Right cardiac atrium (tissue), 5 donors: ENCODE results near the gene PHTF2. TPM values are rescaled to one million over a fixed set of nuclear protein-coding genes. Genes with fewer than 3 reads are reported as not detected.

Source experiments
- ATAC-seq, 2 donors: fragments of 200-7000 bp; cut with Tn5 transposase; one replicate each; pipeline versions ENCODE4 v1.8.0 to v1.9.1; 2020; ENCODE audit warnings: moderate library complexity in 2 of 2, mild to moderate bottlenecking in 1 of 2
- DNase-seq, 3 donors: peaks; one replicate each; pipeline ENCODE4 v3.0.0-alpha.2; 2020
- H3K27ac ChIP-seq: one replicate; pipeline ENCODE4 v1.5.1; 2013; ENCODE audit warnings: mild to moderate bottlenecking, low read length, control low read depth, moderate library complexity
- H3K27me3 ChIP-seq: one replicate; pipeline ENCODE4 v1.6.1; 2013; ENCODE audit not compliant: control insufficient read depth, insufficient read depth
- H3K4me1 ChIP-seq: one replicate; pipeline ENCODE4 v1.6.1; 2013; ENCODE audit warnings: low read length; ENCODE audit not compliant: control insufficient read depth, insufficient read depth
- H3K4me3 ChIP-seq: one replicate; pipeline ENCODE4 v1.5.1; 2013; ENCODE audit warnings: low read length, control low read depth
- H3K9me3 ChIP-seq: one replicate; pipeline ENCODE4 v1.6.1; 2013; ENCODE audit warnings: low read length; ENCODE audit not compliant: control insufficient read depth
- WGBS: extraction: QIAGEN DNeasy Blood & Tissue Kit; methylation state at CpG from one replicate; pipeline ENCODE4 v1.1.7; 2013; 5-methylcytosine and 5-hydroxymethylcytosine counted together
- intact Hi-C, 4 donors: fragments of 100-400 bp; cut with DNase I; formaldehyde crosslinking; loops; one replicate each; pipeline versions ENCODE4 v1.11.0 to v1.14.0; 2022 to 2023
- polyA plus RNA-seq: library from polyadenylated mRNA; stranded (reverse); fragments of 200-250 nt; gene quantifications from one replicate; pipeline ENCODE4 v1.2.3, GENCODE V29; 2013
- total RNA-seq, 4 donors: library from RNA; stranded (reverse); fragmentation: NEBNext Ultra II Directional; extraction: Animal tissue kit (Norgen Biotek cat#: 25700); gene quantifications; one replicate each; pipeline ENCODE4 v1.2.1, GENCODE V29; 2021
- donor health status: healthy with polysubstance abuse.
- donor health status: DM: no; HTN: yes; CAD: no.
- donor health status: DM: no; HTN: no; CAD: no.
- donor health status: DM: no; HTN: yes; CAD: no; lungs with severe emphysema.
- donor health status: DM: yes; HTN: yes; CAD: no.

Gene PHTF2
- total and polyA plus RNA-seq, 5 donors = 8.4 to 20.3 (median 18.1) TPM

DNA sequence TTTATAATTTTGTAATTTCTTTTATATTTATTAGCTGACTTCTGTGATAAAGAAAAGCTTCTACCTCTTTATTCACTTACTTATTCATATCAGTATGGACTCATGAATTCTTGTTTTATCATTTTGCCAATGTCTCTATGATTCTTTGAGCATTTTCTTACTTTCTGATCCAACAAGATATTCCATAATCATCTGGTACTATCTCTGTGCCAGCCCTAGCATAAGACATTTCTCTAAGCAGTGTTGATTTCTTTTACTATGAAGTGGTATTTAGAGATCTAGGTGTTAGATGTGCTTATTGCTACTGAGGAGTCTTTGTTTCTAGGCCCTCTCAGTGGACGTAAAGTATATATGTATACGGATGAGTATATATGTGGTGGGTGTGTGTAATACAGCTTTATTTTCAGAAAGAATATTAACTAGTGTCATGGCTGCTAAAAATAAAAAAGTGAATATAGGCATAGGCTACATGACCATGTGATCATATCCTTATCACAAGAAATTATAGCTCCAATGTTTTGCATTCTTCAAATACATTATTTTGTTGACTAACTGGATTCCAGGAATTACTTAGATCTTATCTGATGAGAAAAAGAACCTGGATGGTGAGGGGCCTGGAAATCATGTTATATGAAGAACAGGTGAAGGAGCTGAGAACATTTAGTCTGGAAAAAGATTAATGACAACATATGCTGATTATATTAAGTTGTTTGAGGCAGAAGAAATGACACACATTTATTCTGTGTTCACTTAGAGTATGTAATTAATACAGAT is 13.1 kb downstream of the PHTF2 start:
- intact Hi-C loops = no loop called here
- WGBS = 93% methylated on average over 2 of the region's 2 CpGs
- no peak for ATAC-seq

DNA sequence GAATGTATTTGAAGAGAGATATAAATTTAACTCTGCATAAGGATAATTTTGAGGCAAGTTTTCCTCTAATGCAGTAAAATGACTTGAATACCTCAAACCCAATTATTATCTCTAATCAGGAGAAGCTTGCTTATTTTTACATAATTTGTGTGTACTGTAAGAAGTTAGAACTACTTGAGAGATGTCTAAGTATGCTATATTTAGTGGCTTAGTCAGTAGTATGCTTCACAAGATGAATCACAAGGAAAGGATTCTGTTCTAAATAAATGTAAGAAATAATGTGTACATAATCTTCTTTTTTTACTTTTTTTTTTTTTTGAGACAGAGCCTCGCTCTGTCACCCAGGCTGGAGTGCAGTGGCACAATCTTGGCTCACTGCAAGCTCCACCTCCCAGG is 13.7 kb downstream of the PHTF2 start:
- Histone ChIP-seq H3K27ac (no peak overlapping the region), H3K4me1 (no peaks in the 10 kb centered on the region), H3K4me3 (no peak overlapping the region), H3K9me3 (no peaks in the 10 kb centered on the region), H3K27me3 (no peaks in the 10 kb centered on the region)
- WGBS = 100% methylated on average over 1 of the region's 1 CpG
- no peak for ATAC-seq
- DNase-seq = no peak
- intact Hi-C loops = no loop called here

More for the DNA sequence above, 13.1 kb downstream of the PHTF2 start:
- Histone ChIP-seq H3K27ac (no peak overlapping the region), H3K9me3 (no peaks in the 10 kb centered on the region), H3K27me3 (no peaks in the 10 kb centered on the region), H3K4me3 (no peak overlapping the region), H3K4me1 (no peaks in the 10 kb centered on the region)
- DNase-seq = no peak

DNA sequence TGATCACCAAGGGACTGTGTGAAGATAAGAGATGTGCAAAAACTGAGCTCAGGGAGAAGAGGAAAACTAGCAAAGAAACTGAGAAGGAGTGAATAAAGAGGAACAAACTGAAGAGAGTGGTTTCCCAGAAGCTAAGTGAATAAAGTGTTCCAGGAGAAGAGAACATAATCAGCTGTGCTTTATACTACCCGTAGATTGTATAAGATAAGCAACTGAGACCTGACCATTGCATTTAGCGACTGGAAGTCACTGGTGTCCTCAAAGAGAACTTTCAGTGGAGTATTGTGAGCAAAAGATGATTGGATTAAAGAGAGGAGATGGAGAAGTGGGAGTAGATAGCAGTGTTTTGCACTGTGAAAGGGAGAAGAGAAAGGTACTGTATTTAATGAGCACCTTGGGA is 14.6 kb downstream of the PHTF2 start:
- Histone ChIP-seq H3K4me3 (no peak overlapping the region), H3K9me3 (no peaks in the 10 kb centered on the region), H3K4me1 (no peaks in the 10 kb centered on the region), H3K27me3 (no peaks in the 10 kb centered on the region), H3K27ac (no peak overlapping the region)
- ATAC-seq (no peak), DNase-seq (no peak)
- WGBS = 89% methylated on average over 2 of the region's 2 CpGs
- intact Hi-C loops = no loop called here

DNA sequence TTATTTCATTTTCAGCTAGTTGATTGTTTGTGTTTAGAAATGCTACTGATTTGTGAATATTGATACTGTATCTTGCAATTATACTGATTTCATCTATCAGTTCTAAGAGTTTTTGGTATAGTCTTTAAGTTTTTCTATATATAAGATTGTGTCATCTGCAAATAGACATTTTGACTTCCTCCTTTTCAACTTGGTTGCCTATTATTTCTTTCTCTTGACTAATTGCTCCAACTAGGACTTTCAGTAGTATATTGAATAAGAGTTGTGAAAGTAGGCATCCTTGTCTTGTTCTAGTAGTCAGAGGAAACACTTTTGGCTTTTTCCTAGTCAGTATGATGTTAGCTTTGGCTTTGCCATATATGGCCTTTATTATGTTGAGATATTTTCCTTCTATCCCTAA is 20.4 kb downstream of the PHTF2 start:
- Histone ChIP-seq H3K9me3 (peaks cover 3% of the 10 kb centered on the region), H3K27ac (no peak overlapping the region), H3K27me3 (no peaks in the 10 kb centered on the region), H3K4me3 (no peak overlapping the region), H3K4me1 (no peaks in the 10 kb centered on the region)
- DNase-seq (no peak), ATAC-seq (no peak)
- intact Hi-C loops = no loop called here

DNA sequence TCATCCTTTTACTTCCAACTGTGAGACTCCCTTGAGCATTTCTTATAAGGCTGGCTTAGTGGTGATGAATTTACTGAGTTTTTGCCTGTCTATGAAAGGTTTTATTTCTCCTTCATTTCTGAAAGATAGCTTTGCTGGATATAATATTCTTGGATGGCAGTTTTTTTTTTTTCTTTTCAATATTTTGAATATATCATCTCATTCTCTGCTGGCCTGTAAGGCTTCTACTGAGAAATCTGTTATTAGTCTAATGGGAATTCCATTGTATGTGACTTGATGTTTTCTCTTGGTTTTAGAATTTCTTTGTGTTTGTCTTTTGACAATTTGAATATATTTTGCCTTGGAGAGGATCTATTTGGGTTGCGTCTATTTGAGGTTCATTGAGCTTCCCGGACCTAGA is 22.4 kb downstream of the PHTF2 start:
- ATAC-seq (no peak), DNase-seq (no peak)
- Histone ChIP-seq H3K4me3 (no peak overlapping the region), H3K9me3 (peaks cover 3% of the 10 kb centered on the region), H3K27ac (no peak overlapping the region), H3K27me3 (no peaks in the 10 kb centered on the region), H3K4me1 (no peaks in the 10 kb centered on the region)
- intact Hi-C loops = no loop called here
- 98% methylated on average over 2 of the region's 2 CpGs for WGBS

DNA sequence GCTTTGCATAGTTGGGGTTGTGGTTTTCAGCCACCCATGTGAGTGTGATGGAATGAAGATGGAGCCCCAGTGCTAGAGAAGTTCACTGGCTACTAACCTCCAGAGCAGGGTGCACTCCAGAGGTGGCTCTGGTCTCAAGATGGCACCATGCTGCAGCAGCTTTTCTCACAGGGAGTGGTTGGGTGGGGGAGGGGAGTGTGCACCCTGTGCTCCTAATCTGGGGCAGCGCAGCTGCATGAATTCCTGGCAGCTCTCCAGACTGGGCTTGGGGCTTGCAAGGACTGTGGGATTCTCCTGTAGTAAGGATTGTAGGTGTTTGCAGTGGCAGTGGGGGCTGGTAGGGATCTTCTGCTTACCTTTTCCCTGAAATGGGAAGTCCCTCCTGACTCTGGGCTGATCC is 23.7 kb downstream of the PHTF2 start:
- DNase-seq = peak in 1 of 3 donors; percentile 30
- Histone ChIP-seq H3K27ac (no peak overlapping the region), H3K4me3 (no peak overlapping the region), H3K9me3 (peaks cover 3% of the 10 kb centered on the region), H3K27me3 (no peaks in the 10 kb centered on the region), H3K4me1 (no peaks in the 10 kb centered on the region)
- intact Hi-C loops = no loop called here
- 39% methylated on average over 1 of the region's 1 CpG for WGBS
- ATAC-seq = no peak

GRCh38 chr7:77823787-77824186 is 25.2 kb downstream of the PHTF2 start:
- no peak overlapping the region for H3K4me3 ChIP-seq

GRCh38 chr7:77824636-77825035 is 26.1 kb downstream of the PHTF2 start:
- peaks cover 3% of the 10 kb centered on the region for H3K9me3 ChIP-seq
- no peak overlapping the region for H3K27ac ChIP-seq
- 94% methylated on average over 5 of the region's 5 CpGs for WGBS

More at GRCh38 chr7:77823787-77824186, 25.2 kb downstream of the PHTF2 start:
- no peak for DNase-seq
- Histone ChIP-seq H3K27me3 (no peaks in the 10 kb centered on the region), H3K4me1 (no peaks in the 10 kb centered on the region), H3K9me3 (peaks cover 3% of the 10 kb centered on the region), H3K27ac (no peak overlapping the region)
- WGBS = 61% methylated on average over 2 of the region's 2 CpGs
- intact Hi-C loops = no loop called here
- ATAC-seq = no peak

DNA sequence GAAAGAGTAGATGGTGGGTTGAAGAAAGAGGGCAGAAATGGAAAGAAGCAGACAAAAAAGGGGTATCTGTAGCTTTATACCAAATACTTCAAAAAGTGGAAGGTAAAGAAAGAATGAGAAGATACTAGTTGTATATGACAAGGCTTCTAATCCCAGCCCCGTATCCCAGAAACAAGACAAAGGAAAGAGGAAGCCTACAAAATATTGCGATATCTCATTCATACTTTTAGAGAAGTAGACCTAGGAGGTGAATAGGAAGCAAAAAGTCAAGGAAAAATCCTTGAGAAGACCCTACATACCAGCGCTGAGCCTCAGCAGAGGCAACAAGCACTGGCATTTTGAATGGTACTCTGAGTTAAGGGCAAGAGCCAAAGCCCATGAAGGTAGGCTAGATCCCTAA is 26.6 kb downstream of the PHTF2 start:
- ATAC-seq (no peak), DNase-seq (no peak)
- Histone ChIP-seq H3K9me3 (peaks cover 3% of the 10 kb centered on the region), H3K4me1 (no peaks in the 10 kb centered on the region), H3K4me3 (no peak overlapping the region), H3K27me3 (no peaks in the 10 kb centered on the region), H3K27ac (no peak overlapping the region)
- intact Hi-C loops = no loop called here
- WGBS = 87% methylated on average over 3 of the region's 3 CpGs

More at GRCh38 chr7:77824636-77825035, 26.1 kb downstream of the PHTF2 start:
- ATAC-seq (no peak), DNase-seq (no peak)
- H3K4me3 ChIP-seq = no peak overlapping the region
- intact Hi-C loops = no loop called here
- no peaks in the 10 kb centered on the region for H3K4me1 ChIP-seq
- H3K27me3 ChIP-seq = no peaks in the 10 kb centered on the region

GRCh38 chr7:77826300-77826699 is 27.7 kb downstream of the PHTF2 start:
- intact Hi-C loops = no loop called here
- Histone ChIP-seq H3K4me1 (no peaks in the 10 kb centered on the region), H3K27me3 (no peaks in the 10 kb centered on the region), H3K4me3 (no peak overlapping the region), H3K9me3 (no peaks in the 10 kb centered on the region), H3K27ac (no peak overlapping the region)
- WGBS = 89% methylated on average over 2 of the region's 2 CpGs
- no peak for ATAC-seq
- no peak for DNase-seq

DNA sequence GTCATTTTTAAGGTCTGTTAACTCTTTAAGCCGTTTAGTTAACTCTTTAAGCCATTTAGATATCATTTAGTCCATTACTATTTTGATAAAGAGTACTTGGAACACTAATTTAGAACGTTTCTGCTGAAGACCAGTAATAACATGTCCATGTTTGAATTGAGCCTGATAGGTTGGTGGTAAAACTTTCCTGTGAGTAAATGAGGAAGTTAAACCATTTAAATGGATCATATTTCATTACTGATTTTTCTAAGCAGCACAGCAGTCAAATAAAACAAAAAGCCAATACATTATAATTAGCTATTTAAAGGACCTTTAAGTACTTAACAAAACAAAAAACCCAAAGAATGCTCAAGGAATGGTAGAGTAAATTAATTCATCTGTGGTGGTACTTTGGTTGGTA is 29.4 kb downstream of the PHTF2 start:
- Histone ChIP-seq H3K4me1 (no peaks in the 10 kb centered on the region), H3K4me3 (no peak overlapping the region), H3K9me3 (no peaks in the 10 kb centered on the region), H3K27me3 (no peaks in the 10 kb centered on the region), H3K27ac (no peak overlapping the region)
- DNase-seq (no peak), ATAC-seq (no peak)
- WGBS = 72% methylated on average over 2 of the region's 2 CpGs
- intact Hi-C loops = no loop called here
